Brain microvascular endothelial cell (primary cell): ENCODE data around the gene LIAS.

ENCODE experiments used
- DNase-seq: peaks from one replicate; pipeline ENCODE4 v3.0.0-alpha.2; 2020
- H3K27ac ChIP-seq: fragments of 250-450 bp; sonication (Bioruptor Pico); 2 replicates; pipeline ENCODE4 v1.5.1; 2020; ENCODE audit warnings: mild to moderate bottlenecking, moderate library complexity
- H3K27me3 ChIP-seq: fragments of 250-450 bp; sonication (Bioruptor Pico); replicated peaks from 2 replicates; pipeline ENCODE4 v1.5.1; 2020; ENCODE audit warnings: mild to moderate bottlenecking
- H3K36me3 ChIP-seq: fragments of 250-450 bp; sonication (Bioruptor Pico); replicated peaks from 2 replicates; pipeline ENCODE4 v1.5.1; 2020; ENCODE audit warnings: mild to moderate bottlenecking
- H3K4me3 ChIP-seq: 2 replicates; pipeline ENCODE4 v1.5.1; 2011; ENCODE audit warnings: low read depth, mild to moderate bottlenecking, control low read depth, low read length, moderate library complexity
- in situ Hi-C: cut with HindIII; loops from 2 replicates; pipeline ENCODE4 v1.10.0; 2017; ENCODE audit warnings: low sequenced_read_pairs, low pct_ligation_motif_present
- TF ChIP-seq, protein P1 (sequence below): IDR thresholded peaks from 2 replicates; pipeline ENCODE4 v1.5.1; 2011; ENCODE audit warnings: low read depth, mild to moderate bottlenecking, moderate library complexity, low read length, control low read depth, inconsistent platforms; ENCODE audit errors: missing control alignments

Gene LIAS

DNA sequence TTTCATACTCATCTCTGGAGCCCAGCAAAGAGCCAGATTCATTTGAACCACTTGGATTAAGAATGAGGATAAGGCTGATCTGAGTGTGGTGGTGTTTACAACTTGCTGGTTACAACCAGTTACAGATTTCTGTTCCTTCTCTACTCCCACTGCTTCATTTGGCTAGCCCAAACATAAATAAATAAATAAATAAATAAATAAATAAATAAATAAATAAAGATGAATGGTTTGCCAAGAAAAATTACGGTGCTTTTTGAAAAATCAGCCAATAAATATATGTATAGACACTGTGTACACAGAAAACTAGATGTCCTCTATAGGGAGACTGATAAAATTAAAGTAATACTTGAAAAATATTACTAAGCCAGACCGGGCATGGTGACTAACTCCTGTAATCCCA, 17.3 kb upstream of the LIAS start:
- in situ Hi-C loops, result no loop called here
- no peak for DNase-seq

GRCh38 chr4:39442998-39443397, 15.9 kb upstream of the LIAS start:
- H3K36me3 ChIP-seq, result no peaks in the 10 kb centered on the region

More for the DNA sequence above, 17.3 kb upstream of the LIAS start:
- TF ChIP-seq, protein P1, sequence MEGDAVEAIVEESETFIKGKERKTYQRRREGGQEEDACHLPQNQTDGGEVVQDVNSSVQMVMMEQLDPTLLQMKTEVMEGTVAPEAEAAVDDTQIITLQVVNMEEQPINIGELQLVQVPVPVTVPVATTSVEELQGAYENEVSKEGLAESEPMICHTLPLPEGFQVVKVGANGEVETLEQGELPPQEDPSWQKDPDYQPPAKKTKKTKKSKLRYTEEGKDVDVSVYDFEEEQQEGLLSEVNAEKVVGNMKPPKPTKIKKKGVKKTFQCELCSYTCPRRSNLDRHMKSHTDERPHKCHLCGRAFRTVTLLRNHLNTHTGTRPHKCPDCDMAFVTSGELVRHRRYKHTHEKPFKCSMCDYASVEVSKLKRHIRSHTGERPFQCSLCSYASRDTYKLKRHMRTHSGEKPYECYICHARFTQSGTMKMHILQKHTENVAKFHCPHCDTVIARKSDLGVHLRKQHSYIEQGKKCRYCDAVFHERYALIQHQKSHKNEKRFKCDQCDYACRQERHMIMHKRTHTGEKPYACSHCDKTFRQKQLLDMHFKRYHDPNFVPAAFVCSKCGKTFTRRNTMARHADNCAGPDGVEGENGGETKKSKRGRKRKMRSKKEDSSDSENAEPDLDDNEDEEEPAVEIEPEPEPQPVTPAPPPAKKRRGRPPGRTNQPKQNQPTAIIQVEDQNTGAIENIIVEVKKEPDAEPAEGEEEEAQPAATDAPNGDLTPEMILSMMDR, result no peak
- Histone ChIP-seq H3K27me3 (no peaks in the 10 kb centered on the region), H3K36me3 (no peaks in the 10 kb centered on the region), H3K27ac (no peak overlapping the region), H3K4me3 (no peak overlapping the region)

GRCh38 chr4:39446483-39446841, 12.4 kb upstream of the LIAS start:
- TF ChIP-seq, protein P1, result no peak
- no peaks in the 10 kb centered on the region for H3K27me3 ChIP-seq
- in situ Hi-C loops, result no loop called here
- peak overlapping the region; percentile 45 for H3K4me3 ChIP-seq
- peaks cover 10% of the 10 kb centered on the region for H3K36me3 ChIP-seq
- no peak overlapping the region for H3K27ac ChIP-seq
- DNase-seq, result no peak

More at GRCh38 chr4:39442998-39443397, 15.9 kb upstream of the LIAS start:
- Histone ChIP-seq H3K27me3 (no peaks in the 10 kb centered on the region), H3K4me3 (no peak overlapping the region), H3K27ac (no peak overlapping the region)
- no peak for DNase-seq
- TF ChIP-seq, protein P1, result no peak
- in situ Hi-C loops, result no loop called here

- Histone ChIP-seq H3K27ac (no peak overlapping the region), H3K4me3 (peak overlapping the region; percentile 45), H3K27me3 (no peaks in the 10 kb centered on the region), H3K36me3 (peaks cover 15% of the 10 kb centered on the region)
- in situ Hi-C loops, result no loop called here
- TF ChIP-seq, protein P1, result peak; percentile 62
- peak; percentile 57 for DNase-seq
These were observed 11.8 kb upstream of the LIAS start for GRCh38 chr4:39446842-39447573.

DNA sequence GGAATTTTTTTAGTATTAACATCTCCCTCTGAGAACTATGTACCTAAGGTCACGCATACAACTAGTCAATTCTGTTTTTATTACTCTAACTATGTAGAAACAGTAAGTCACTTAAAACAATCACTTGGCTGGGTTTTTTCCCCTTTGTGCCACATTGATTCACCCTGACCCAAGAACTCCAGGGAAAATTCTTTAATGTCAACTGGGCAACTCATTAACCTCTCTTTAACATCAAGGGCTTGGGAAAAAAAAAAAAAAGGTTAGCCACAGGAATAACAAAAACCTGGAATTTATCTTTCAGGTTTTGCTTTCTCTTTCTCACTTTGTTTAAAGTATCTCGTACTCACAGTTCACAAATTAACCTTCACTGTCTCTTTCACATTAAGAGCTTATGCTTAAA, 8.2 kb upstream of the LIAS start:
- TF ChIP-seq, protein P1, result no peak
- Histone ChIP-seq H3K27ac (no peak overlapping the region), H3K27me3 (no peaks in the 10 kb centered on the region), H3K36me3 (peaks cover 49% of the 10 kb centered on the region), H3K4me3 (no peak overlapping the region)
- no peak for DNase-seq
- in situ Hi-C loops, result no loop called here
